DOHH2 (cell line): Measurements from ENCODE around the gene PAPPA2.

Source experiments
- CTCF ChIP-seq: fragments of 200-600 bp; sonication (generic); IDR thresholded peaks from one replicate; pipeline ENCODE4 v1.5.1; 2014; ENCODE audit warnings: antibody characterized with exemption, mild to moderate bottlenecking, low read depth, low read length; ENCODE audit not compliant: poor library complexity, severe bottlenecking
- EZH2phosphoT487 ChIP-seq: fragments of 200-600 bp; sonication (generic); IDR thresholded peaks from 2 replicates; pipeline ENCODE4 v1.6.1; 2017; ENCODE audit warnings: borderline replicate concordance, mild to moderate bottlenecking, antibody characterized with exemption, low read length, moderate library complexity, mixed read lengths

GRCh38 chr1:176809292-176809691 lies 346.3 kb downstream of the PAPPA2 start:
- no peak for TF ChIP-seq CTCF
- no peak for TF ChIP-seq EZH2phosphoT487
